SJSA1 (cell line): ENCODE results near the gene CPXM2. TPM values are rescaled to one million over a fixed set of nuclear protein-coding genes. Genes with fewer than 3 reads are reported as not detected.

Experiments
- DNase-seq, 2 experiments: peaks; one replicate each; pipeline ENCODE4 v3.0.0-alpha.2; 2015 to 2020; ENCODE audit warnings: low spot score in 2 of 2, low read depth in 1 of 2
- H3K27ac ChIP-seq: fragments of 250-450 bp; sonication (Bioruptor Pico); 2 replicates; pipeline ENCODE4 v1.5.1; 2020; ENCODE audit warnings: mild to moderate bottlenecking, moderate library complexity
- H3K27me3 ChIP-seq: fragments of 250-450 bp; sonication (Bioruptor Pico); replicated peaks from 2 replicates; pipeline ENCODE4 v1.5.1; 2020; ENCODE audit warnings: mild to moderate bottlenecking, moderate library complexity
- H3K36me3 ChIP-seq: fragments of 250-450 bp; sonication (Bioruptor Pico); 2 replicates; pipeline ENCODE4 v1.5.1; 2020; ENCODE audit warnings: mild to moderate bottlenecking
- H3K4me1 ChIP-seq: fragments of 250-450 bp; sonication (Bioruptor Pico); replicated peaks from 2 replicates; pipeline ENCODE4 v1.6.1; 2021; ENCODE audit warnings: mild to moderate bottlenecking
- H3K4me3 ChIP-seq: fragments of 250-450 bp; sonication (Bioruptor Pico); 2 replicates; pipeline ENCODE4 v1.5.1; 2020; ENCODE audit warnings: mild to moderate bottlenecking
- H3K9me3 ChIP-seq: fragments of 250-450 bp; sonication (Bioruptor Pico); replicated peaks from 2 replicates; pipeline ENCODE4 v1.5.1; 2020; ENCODE audit warnings: mild to moderate bottlenecking
- total RNA-seq: library from RNA; depleted of rRNA; stranded (reverse); fragments of >200 nt; shearing (Covaris generic); gene quantifications from 2 replicates; pipeline ENCODE4 v1.2.3, GENCODE V29; 2014

CPXM2 gene
- total RNA-seq, 1 experiment from 2014 or later, result not detected

DNA sequence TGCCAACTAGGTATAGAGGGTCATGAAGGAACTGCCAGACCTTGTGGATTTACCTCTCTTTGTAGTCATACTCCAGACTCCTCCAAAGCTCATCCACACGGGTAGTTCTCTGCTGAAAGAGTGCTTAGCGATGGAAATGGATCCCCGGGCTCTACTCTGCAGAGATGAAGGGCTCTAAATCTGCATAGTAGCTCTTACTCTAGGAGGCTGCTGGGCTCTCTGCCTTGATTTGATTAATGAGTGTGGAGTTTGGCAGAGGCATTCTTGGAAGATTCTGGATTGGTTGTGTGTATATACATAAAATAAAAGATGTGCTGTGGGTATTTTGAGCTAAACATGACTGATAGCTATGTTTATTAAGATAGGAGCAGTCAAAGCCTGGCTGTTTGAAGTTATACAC is 21.3 kb upstream of the CPXM2 start:
- H3K27ac ChIP-seq, result no peak overlapping the region
- H3K36me3 ChIP-seq, result no peaks in the 10 kb centered on the region
- no peaks in the 10 kb centered on the region for H3K9me3 ChIP-seq
- H3K4me1 ChIP-seq, result no peaks in the 10 kb centered on the region
- DNase-seq, result no peak
- H3K4me3 ChIP-seq, result no peak overlapping the region
- no peaks in the 10 kb centered on the region for H3K27me3 ChIP-seq

DNA sequence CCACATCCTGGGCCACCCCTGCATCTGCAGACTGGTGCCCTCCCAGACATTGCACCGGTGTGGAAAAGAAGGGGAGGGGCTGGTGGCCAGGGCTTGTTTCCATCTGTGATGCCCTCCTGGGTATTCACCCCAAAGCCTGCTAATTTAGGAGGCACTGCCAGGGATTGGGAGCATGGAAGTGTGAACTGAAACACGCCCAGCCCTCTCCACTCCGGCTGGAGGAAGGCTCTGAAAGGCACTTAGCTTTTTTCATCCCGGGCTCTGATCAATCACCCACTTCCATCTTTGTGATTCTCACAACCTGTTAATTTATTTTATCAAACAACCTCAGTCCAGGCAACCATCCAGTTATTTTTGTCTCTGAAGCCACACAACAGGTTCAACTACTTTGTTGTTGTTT is 20.9 kb upstream of the CPXM2 start:
- H3K4me3 ChIP-seq, result no peak overlapping the region
- no peak overlapping the region for H3K27ac ChIP-seq
- no peak for DNase-seq
- H3K36me3 ChIP-seq, result no peaks in the 10 kb centered on the region
- H3K9me3 ChIP-seq, result no peaks in the 10 kb centered on the region
- H3K4me1 ChIP-seq, result no peaks in the 10 kb centered on the region
- H3K27me3 ChIP-seq, result no peaks in the 10 kb centered on the region

DNA sequence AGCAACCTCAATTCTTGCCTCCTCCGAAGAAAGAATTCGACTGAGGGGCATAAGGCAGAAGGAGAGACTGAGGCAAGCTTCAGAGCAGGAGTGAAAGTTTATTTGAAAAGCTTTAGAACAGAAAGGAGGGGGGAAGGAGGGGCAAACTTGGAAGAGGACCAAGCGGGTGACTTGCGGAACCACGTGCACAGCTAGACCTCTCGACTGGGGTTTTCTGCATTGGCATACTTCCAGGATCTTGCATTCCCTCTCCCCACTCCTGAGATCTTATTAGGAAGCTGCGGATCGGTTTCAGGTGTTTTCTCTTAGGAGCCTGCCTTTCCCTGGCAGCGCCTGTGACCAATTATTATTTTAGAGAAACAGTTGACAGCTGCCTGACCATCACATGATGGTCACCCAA is 20.3 kb upstream of the CPXM2 start:
- no peak overlapping the region for H3K4me3 ChIP-seq
- no peaks in the 10 kb centered on the region for H3K36me3 ChIP-seq
- H3K27me3 ChIP-seq, result no peaks in the 10 kb centered on the region
- DNase-seq, result no peak
- no peaks in the 10 kb centered on the region for H3K4me1 ChIP-seq
- H3K9me3 ChIP-seq, result no peaks in the 10 kb centered on the region
- H3K27ac ChIP-seq, result no peak overlapping the region

DNA sequence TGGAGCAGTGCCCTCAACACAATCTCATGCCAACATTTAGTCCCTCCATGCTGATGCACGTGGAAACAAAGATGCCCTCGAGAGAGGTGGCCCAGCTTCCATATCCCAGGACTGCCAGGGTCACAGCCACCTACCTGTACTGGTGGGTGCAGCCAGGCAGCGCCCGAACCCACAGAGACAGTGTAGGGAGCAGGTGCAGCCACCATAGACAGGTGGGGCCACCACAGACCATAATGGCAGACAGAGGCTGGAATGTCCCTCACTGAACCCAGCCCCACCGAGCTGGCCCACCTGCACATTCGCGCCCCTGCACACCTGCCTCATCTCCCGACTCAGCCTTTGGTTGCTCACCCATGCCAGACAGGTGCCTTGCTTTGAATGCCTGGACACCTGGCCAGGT is 18.3 kb upstream of the CPXM2 start:
- no peaks in the 10 kb centered on the region for H3K36me3 ChIP-seq
- no peaks in the 10 kb centered on the region for H3K9me3 ChIP-seq
- no peaks in the 10 kb centered on the region for H3K27me3 ChIP-seq
- no peak overlapping the region for H3K4me3 ChIP-seq
- no peak for DNase-seq
- H3K4me1 ChIP-seq, result no peaks in the 10 kb centered on the region
- H3K27ac ChIP-seq, result no peak overlapping the region

DNA sequence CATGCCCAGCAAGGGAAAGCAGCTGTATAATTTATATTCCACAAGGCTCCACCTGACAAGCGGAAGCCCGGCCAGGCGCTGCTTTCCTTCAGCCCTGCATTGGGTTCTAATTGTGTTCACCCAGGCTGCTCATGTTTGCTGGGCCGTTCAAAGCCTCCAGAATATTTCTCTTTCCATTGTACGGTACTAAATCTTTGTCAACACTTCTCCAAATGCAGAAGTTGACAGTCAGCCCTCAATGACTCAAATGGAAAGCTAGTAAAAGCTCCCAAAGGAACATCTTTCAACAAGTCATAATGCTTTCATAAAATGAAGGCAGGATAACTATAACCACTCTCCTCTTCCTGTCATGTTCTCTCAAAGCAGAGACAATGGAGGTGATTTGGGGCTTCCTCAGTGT is 17.8 kb upstream of the CPXM2 start:
- DNase-seq, result no peak
- no peaks in the 10 kb centered on the region for H3K36me3 ChIP-seq
- H3K4me1 ChIP-seq, result no peaks in the 10 kb centered on the region
- H3K4me3 ChIP-seq, result no peak overlapping the region
- no peaks in the 10 kb centered on the region for H3K9me3 ChIP-seq
- no peak overlapping the region for H3K27ac ChIP-seq
- H3K27me3 ChIP-seq, result no peaks in the 10 kb centered on the region

DNA sequence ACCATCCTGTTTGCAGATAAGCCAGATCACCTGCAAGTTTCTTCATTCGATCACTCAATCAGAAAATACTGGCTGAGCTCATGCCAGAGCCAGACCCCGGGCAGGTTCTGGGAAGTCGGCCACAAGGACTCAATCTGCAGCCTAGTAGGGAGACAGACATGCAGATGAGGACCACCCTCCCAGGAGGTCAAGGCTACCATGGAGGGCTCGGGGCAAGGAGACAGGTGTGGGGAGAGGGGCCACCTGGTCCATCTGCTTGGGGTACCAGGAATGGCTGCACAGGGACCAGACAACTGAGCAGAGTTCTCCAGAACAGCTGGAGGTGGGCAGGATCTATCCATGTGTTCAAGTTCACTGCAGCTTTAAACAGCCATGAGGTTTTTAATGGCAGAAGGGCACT is 16.8 kb upstream of the CPXM2 start:
- no peak for DNase-seq
- Histone ChIP-seq H3K9me3 (no peaks in the 10 kb centered on the region), H3K36me3 (no peaks in the 10 kb centered on the region), H3K4me1 (no peaks in the 10 kb centered on the region), H3K4me3 (no peak overlapping the region), H3K27me3 (no peaks in the 10 kb centered on the region), H3K27ac (no peak overlapping the region)

DNA sequence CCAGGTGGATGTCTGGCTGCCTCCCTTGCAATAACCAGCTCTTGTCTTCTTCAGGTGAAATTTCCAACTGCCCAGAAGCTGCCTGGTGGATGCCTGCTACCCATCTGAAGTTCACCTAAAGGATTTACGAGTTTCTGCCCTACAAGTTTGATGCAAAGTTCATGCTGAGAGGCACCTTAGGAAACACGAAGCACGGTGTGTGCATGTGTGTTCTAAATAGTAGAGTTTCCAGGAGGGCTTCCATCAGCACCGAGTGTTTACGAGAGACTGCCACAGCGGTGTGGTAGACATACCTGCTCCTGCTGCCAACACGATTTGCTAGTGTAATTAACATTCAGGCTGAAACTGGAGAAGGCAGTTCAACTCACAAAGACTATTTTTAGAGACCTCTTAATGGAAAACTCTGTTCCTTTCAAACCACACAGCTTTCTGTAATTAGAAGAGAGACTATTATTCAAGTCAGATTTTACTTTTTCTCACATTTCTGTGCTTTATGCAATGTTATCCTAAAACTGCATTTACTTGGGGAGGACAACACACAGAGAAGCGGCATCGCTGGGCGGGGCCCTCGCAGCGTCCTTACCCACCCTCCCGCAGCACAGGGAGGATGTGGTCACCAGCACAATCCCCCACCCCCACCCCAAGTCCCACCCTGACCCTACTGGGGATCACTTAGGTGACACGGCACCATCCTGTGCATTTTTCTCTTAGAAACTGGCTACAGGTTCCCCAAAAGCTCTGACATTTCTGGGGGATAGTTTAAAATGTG is 15.5 kb upstream of the CPXM2 start:
- Histone ChIP-seq H3K36me3 (no peaks in the 10 kb centered on the region), H3K27ac (no peak overlapping the region), H3K4me3 (no peak overlapping the region), H3K27me3 (no peaks in the 10 kb centered on the region), H3K9me3 (no peaks in the 10 kb centered on the region), H3K4me1 (no peaks in the 10 kb centered on the region)
- DNase-seq, result no peak

DNA sequence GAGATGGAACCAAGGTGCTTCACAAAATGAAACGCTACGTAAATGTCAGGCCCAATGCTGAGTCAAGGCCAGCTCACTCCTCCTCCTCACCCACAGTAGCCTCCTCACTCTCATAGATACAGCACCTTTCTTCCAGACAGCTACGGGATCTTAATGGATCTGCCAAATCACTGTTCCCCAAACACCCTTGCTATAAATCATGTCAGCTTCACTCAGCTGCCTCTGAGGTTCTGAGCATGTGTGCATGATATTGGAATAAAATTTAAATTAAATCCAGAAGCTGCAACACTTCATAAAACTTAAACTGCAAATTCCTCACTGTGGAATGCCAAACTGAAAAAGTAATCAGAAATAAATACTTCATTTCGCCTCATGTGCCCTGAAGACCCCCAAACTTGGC is 14.7 kb upstream of the CPXM2 start:
- DNase-seq, result no peak
- no peak overlapping the region for H3K27ac ChIP-seq

DNA sequence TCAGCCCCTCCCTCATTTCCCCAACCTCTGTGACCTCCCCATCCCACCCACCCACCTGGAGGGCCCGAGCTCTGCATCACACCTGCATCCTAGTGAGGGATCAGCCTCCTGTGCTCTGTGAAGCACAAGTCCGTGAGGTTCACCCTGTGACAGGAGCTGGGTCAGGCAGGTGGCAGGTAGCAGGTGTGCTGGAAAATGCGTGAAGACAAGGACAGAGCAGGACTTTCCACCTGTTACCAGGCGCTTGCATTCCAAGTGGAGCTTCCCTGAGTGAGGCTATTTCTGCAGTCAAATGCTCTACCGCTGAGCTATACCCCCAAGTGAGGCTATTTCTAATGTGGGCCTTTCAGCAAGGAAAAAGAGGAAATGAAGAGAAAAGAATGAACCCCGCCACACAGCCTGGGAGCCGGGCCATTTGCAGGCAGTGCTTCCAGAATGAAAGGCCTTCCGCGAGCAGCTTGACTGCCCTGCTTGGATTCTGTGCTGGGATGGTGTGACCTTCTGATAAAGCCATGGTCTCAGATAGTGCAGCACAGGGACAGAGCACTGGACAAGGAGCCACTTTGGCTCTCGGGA is 13.3 kb upstream of the CPXM2 start:
- no peak overlapping the region for H3K4me3 ChIP-seq
- H3K9me3 ChIP-seq, result no peaks in the 10 kb centered on the region

More for the DNA sequence above, 14.7 kb upstream of the CPXM2 start:
- Histone ChIP-seq H3K27me3 (no peaks in the 10 kb centered on the region), H3K36me3 (no peaks in the 10 kb centered on the region), H3K4me1 (no peaks in the 10 kb centered on the region), H3K9me3 (no peaks in the 10 kb centered on the region), H3K4me3 (no peak overlapping the region)

DNA sequence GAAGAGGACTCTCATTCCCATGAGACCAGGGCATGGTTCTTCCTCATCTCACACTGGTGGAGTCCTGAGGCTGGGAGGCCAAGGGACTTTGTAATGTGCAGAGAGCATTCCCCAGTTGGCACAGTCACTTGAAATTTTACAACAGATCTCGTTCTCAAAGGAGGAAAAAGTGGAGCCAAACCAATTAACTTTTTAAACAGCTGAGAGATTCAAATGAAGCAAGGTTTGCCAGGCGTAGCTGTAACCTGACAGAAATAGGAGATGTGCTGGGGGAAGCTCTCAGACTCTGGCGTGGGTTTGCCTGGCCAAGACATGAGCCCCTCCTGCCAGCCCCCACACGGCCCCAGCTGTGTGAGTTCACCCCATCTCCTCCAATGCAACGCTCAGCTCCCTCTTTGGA is 12.0 kb upstream of the CPXM2 start:
- Histone ChIP-seq H3K27ac (no peak overlapping the region), H3K27me3 (no peaks in the 10 kb centered on the region)

More for the DNA sequence above, 13.3 kb upstream of the CPXM2 start:
- H3K27me3 ChIP-seq, result no peaks in the 10 kb centered on the region
- H3K27ac ChIP-seq, result no peak overlapping the region
- DNase-seq, result no peak
- H3K4me1 ChIP-seq, result no peaks in the 10 kb centered on the region
- no peaks in the 10 kb centered on the region for H3K36me3 ChIP-seq

DNA sequence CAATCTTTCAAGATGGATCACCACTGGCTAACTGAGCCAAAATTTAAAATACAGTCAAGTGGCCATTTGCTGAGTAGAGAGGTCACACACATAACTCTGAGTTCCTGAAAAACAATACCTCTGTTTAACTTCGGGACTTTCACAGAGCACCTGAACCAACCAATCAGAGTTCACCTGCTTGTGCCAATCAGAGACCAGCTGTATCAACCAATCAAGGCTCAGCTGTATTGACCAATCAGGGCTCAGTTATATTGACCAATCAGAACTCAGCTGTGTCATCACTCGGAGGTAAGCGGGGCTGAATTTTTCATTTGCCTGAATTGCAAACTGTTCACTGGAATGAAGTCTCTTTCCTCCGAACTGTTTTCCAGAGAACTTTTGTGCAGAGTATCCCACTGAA is 10.0 kb upstream of the CPXM2 start:
- no peaks in the 10 kb centered on the region for H3K27me3 ChIP-seq
- no peaks in the 10 kb centered on the region for H3K9me3 ChIP-seq
- no peaks in the 10 kb centered on the region for H3K36me3 ChIP-seq
- no peaks in the 10 kb centered on the region for H3K4me1 ChIP-seq
- H3K4me3 ChIP-seq, result no peak overlapping the region
- no peak for DNase-seq
- no peak overlapping the region for H3K27ac ChIP-seq

More for the DNA sequence above, 12.0 kb upstream of the CPXM2 start:
- Histone ChIP-seq H3K4me1 (no peaks in the 10 kb centered on the region), H3K36me3 (no peaks in the 10 kb centered on the region), H3K4me3 (no peak overlapping the region), H3K9me3 (no peaks in the 10 kb centered on the region)
- DNase-seq, result no peak

DNA sequence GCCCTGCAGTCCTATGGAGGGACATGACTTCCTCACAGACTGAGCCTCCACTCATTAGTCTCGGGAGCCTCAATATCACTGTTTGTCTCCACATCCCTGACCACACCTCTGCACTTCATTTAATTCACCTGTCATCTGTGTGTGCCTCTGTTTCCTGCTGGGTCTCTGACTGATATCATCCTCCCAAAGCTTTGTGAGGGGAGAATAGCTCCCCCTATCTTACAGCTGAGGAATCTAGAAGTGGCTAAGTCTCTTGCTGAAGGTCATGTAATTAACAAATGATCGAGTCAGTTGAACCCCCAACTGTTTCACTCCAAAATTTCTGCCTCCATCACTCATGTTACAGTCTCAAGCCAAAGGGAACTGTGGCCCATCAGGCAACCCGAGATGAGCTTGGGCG is 5.5 kb upstream of the CPXM2 start:
- no peaks in the 10 kb centered on the region for H3K9me3 ChIP-seq
- H3K27me3 ChIP-seq, result no peaks in the 10 kb centered on the region
- no peak overlapping the region for H3K27ac ChIP-seq
- no peaks in the 10 kb centered on the region for H3K4me1 ChIP-seq
- H3K36me3 ChIP-seq, result no peaks in the 10 kb centered on the region
- DNase-seq, result no peak
- H3K4me3 ChIP-seq, result no peak overlapping the region

DNA sequence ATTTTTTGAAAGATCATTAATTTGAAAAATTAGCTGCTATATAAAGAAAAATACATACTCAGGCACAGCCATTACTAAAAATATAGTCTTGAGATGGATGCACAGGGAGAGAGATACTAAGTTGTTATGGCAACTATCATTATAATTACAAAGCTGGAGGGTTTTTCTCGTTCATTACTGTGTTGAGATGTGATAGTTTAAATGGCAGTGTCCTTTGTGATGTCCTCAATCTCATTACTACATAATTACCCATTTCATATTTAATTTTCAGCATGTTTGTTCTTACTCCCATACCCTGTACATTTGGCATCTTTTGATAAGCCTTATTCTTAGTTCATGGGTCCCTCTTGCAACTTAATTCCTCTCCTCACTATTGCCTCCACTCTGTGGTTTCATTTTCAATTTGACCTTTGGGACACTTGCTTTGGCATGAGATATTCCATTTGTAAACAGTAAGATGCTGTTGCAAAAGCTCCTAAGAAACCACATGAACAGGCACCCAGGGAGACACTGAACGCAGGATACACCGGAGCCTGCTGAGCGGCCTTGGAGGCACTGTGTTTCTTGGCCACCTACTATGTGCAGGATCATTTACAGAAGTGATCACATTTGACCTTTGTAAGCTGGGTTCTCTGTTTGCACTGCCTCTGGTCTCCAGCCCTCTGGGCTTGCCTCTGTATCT is 4.8 kb upstream of the CPXM2 start:
- Histone ChIP-seq H3K4me3 (no peak overlapping the region), H3K9me3 (no peaks in the 10 kb centered on the region), H3K4me1 (no peaks in the 10 kb centered on the region), H3K27ac (no peak overlapping the region), H3K27me3 (peaks cover 1% of the 10 kb centered on the region; the same call in 1 of the 2 replicates), H3K36me3 (no peaks in the 10 kb centered on the region)
- no peak for DNase-seq

DNA sequence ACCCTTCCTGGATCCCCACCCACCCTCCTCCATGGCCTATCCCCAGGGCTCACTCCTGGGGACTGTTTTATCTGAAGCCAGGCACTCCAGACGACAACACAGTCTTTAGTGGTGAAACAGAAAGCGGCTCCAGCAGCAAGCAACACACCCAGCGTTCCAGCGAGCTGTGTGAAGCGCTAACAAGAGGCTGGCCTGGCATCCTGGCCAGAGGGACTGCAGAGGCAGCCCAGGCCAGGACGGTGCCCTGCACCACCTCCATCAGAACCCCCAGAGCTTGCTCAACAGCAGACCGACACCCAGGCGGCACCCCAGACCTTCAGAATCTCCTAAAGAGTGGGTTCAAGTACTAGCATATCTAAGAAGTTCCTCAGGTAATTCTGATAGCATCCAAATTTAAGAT is 2.0 kb upstream of the CPXM2 start:
- H3K9me3 ChIP-seq, result no peaks in the 10 kb centered on the region
- H3K4me1 ChIP-seq, result no peaks in the 10 kb centered on the region
- DNase-seq, result no peak
- peaks cover 8% of the 10 kb centered on the region for H3K27me3 ChIP-seq
- H3K4me3 ChIP-seq, result no peak overlapping the region
- no peaks in the 10 kb centered on the region for H3K36me3 ChIP-seq
- H3K27ac ChIP-seq, result no peak overlapping the region
